Testis (tissue), 3 donors: ENCODE data around the gene UBA1. TPM values are rescaled to one million over a fixed set of nuclear protein-coding genes. Genes with fewer than 3 reads are reported as not detected.

Experiments
- DNase-seq: peaks from one replicate; pipeline ENCODE4 v3.0.0-alpha.2; 2019
- H3K27ac ChIP-seq, 2 donors: fragments of 200-600 bp; sonication (generic); one replicate each; pipeline ENCODE4 v1.5.1; 2019
- H3K27me3 ChIP-seq: fragments of 200-600 bp; sonication (generic); one replicate; pipeline ENCODE4 v1.5.1; 2019
- H3K36me3 ChIP-seq: fragments of 200-600 bp; sonication (generic); one replicate; pipeline ENCODE4 v1.5.1; 2017; ENCODE audit warnings: low read depth; ENCODE audit errors: missing control alignments
- H3K4me1 ChIP-seq: fragments of 200-600 bp; sonication (generic); one replicate; pipeline ENCODE4 v1.5.1; 2019
- H3K4me3 ChIP-seq, 2 donors: fragments of 200-600 bp; sonication (generic); one replicate each; pipeline ENCODE4 v1.5.1; 2017 to 2019
- H3K9me3 ChIP-seq: fragments of 200-600 bp; sonication (generic); one replicate; pipeline ENCODE4 v1.5.1; 2017
- POLR2A ChIP-seq: fragments of 450-650 bp; IDR thresholded peaks from one replicate; pipeline ENCODE4 v1.6.1; 2017; ENCODE audit warnings: antibody characterized with exemption, mild to moderate bottlenecking, moderate library complexity
- WGBS, 2 donors: methylation state at CpG; one replicate each; pipeline ENCODE4 v1.1.5; 2018; 5-methylcytosine and 5-hydroxymethylcytosine counted together
- intact Hi-C: fragments of 100-400 bp; cut with DNase I; formaldehyde crosslinking; loops from one replicate; pipeline ENCODE4 v1.15.1; 2023; ENCODE audit warnings: low total_unique reads
- polyA plus RNA-seq: library from polyadenylated mRNA; stranded (reverse); fragments of 350-450 nt; fragmentation: Illumina TruSeq; extraction: RNeasy Lipid Tissue Mini Kit (QIAGEN cat#74804); gene quantifications from one replicate; pipeline ENCODE4 v1.2.3, GENCODE V29; 2014; ENCODE audit warnings: low read depth, low replicate concordance; ENCODE audit not compliant: insufficient read depth
- total RNA-seq, 2 donors: library from RNA; depleted of rRNA; stranded (reverse); fragments of >200 nt; gene quantifications; one replicate each; pipeline ENCODE4 v1.2.3, GENCODE V29; 2016
- TF ChIP-seq, protein P1 (sequence below), 3 experiments: fragments of 450-650 bp in 2 of 3; fragments of 200-600 bp in 1 of 3; sonication (generic) in 1 of 3; IDR thresholded peaks; one replicate each; pipeline ENCODE4 v1.5.1; 2016 to 2019; ENCODE audit warnings: antibody characterized with exemption in 3 of 3, mild to moderate bottlenecking in 2 of 3, moderate library complexity in 1 of 3

Gene UBA1
- total and polyA plus RNA-seq, 3 donors from 2014 or later = 207 to 338 (median 243) TPM

DNA sequence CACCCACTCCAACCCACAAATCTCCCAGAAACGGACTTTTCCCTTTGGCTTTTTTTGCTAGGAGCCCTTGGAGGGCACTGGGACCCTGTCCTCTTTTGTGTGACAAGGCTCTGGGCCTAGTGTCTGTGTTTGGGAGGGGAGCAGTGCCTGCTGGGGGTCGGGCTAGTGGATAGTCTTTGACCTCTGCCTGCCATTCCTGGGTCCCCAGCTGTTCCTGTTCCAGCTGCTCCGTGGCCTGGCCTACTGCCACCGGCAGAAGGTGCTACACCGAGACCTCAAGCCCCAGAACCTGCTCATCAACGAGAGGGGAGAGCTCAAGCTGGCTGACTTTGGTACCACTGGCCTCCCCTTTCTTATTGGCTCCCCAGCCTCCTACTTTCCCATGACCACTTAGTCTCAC, 32.4 kb downstream of the UBA1 start:
- H3K4me1 ChIP-seq = no peaks in the 10 kb centered on the region
- no peak for DNase-seq
- intact Hi-C loops = no loop called here
- H3K27ac ChIP-seq = no peak overlapping the region
- H3K27me3 ChIP-seq = no peaks in the 10 kb centered on the region
- H3K36me3 ChIP-seq = no peaks in the 10 kb centered on the region
- H3K9me3 ChIP-seq = no peaks in the 10 kb centered on the region
- WGBS, 2 donors = 81% methylated on average over 6 of the region's 6 CpGs; no CpG with 5 or more reads in 1 of the 2 donors
- no peak overlapping the region for H3K4me3 ChIP-seq
- TF ChIP-seq POLR2A = no peak
- TF ChIP-seq, protein P1, sequence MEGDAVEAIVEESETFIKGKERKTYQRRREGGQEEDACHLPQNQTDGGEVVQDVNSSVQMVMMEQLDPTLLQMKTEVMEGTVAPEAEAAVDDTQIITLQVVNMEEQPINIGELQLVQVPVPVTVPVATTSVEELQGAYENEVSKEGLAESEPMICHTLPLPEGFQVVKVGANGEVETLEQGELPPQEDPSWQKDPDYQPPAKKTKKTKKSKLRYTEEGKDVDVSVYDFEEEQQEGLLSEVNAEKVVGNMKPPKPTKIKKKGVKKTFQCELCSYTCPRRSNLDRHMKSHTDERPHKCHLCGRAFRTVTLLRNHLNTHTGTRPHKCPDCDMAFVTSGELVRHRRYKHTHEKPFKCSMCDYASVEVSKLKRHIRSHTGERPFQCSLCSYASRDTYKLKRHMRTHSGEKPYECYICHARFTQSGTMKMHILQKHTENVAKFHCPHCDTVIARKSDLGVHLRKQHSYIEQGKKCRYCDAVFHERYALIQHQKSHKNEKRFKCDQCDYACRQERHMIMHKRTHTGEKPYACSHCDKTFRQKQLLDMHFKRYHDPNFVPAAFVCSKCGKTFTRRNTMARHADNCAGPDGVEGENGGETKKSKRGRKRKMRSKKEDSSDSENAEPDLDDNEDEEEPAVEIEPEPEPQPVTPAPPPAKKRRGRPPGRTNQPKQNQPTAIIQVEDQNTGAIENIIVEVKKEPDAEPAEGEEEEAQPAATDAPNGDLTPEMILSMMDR (IDR thresholded peaks at IDR 0.05) = no peak

DNA sequence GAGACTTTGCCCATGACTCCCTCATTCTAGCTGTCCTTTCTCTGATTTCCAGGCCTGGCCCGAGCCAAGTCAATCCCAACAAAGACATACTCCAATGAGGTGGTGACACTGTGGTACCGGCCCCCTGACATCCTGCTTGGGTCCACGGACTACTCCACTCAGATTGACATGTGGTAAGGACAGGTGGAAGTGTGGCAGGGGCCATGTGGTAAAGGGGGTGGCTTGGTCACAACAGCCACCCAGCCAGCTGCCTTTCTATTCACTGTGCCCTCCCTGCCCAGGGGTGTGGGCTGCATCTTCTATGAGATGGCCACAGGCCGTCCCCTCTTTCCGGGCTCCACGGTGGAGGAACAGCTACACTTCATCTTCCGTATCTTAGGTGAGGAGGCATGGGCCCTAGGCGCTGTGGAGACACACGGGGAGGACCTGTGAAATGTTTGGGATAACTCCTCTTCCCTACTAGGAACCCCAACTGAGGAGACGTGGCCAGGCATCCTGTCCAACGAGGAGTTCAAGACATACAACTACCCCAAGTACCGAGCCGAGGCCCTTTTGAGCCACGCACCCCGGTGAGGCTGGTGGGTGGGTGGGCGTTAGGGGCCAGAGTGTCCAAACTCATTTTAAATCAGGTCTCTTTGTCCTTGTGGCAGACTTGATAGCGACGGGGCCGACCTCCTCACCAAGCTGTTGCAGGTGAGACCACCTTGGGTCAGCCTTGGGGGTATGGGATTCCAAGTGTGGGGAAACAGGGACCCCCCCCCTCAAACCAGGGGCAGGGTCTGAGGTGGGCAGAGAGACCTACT, 33.1 kb downstream of the UBA1 start:
- Histone ChIP-seq H3K27me3 (no peaks in the 10 kb centered on the region), H3K4me1 (no peaks in the 10 kb centered on the region), H3K36me3 (no peaks in the 10 kb centered on the region), H3K9me3 (no peaks in the 10 kb centered on the region), H3K4me3 (no peak overlapping the region), H3K27ac (no peak overlapping the region)
- 86 to 96% methylated on average over 5 to 12 of the region's 19 CpGs for WGBS, 2 donors
- TF ChIP-seq POLR2A = no peak
- TF ChIP-seq, protein P1 (IDR thresholded peaks at IDR 0.05) = no peak
- intact Hi-C loops = no loop called here
- DNase-seq = no peak

DNA sequence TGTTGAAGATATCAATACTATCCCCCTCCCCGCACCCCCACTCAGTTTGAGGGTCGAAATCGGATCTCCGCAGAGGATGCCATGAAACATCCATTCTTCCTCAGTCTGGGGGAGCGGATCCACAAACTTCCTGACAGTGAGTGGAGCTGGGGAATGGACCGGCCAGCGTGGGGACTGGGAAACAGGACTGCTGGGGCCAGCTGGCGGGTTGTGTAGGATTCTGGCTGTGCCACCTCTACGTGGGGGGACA, 33.6 kb downstream of the UBA1 start:
- no peak for TF ChIP-seq POLR2A
- TF ChIP-seq, protein P1 (IDR thresholded peaks at IDR 0.05) = no peak
- Histone ChIP-seq H3K27me3 (no peaks in the 10 kb centered on the region), H3K4me1 (peaks cover under 1% of the 10 kb centered on the region), H3K4me3 (no peak overlapping the region), H3K9me3 (no peaks in the 10 kb centered on the region), H3K27ac (no peak overlapping the region), H3K36me3 (no peaks in the 10 kb centered on the region)
- DNase-seq = no peak
- intact Hi-C loops = no loop called here
- 62 to 81% methylated on average over 4 to 9 of the region's 9 CpGs for WGBS, 2 donors

DNA sequence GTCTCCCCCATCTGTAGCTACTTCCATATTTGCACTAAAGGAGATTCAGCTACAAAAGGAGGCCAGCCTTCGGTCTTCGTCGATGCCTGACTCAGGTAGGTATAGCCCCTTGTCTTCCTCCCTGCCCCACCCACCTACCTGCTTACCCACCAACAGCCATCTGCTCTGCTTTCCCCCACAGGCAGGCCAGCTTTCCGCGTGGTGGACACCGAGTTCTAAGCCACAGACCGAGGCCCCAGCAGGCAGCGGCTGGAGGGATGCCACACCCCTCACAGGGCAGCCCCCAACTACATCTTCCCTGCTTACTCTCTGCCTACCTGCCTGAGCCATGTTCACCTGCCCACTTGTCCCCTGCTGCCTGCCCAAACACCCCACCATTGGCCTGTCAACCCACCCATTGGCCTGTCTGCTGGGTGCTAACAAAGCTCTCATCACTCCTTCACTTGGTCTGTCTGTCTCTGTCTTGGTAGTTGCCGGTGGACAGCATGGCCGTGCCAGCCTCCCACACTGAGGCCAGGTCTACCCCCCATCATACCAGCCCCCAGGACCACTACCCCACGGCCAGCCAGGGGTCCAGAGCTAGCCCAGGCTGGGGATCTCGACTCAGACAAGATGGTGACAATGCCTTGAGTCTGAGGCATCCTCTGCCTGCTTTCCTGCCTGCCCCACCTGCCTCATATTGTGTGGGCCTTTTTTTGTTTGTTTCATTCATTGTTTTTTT, 35.1 kb downstream of the UBA1 start:
- DNase-seq = no peak
- H3K36me3 ChIP-seq = no peaks in the 10 kb centered on the region

More for the DNA sequence above, 35.1 kb downstream of the UBA1 start:
- WGBS, 2 donors = 90 to 92% methylated on average over 7 to 12 of the region's 12 CpGs
- Histone ChIP-seq H3K27me3 (no peaks in the 10 kb centered on the region), H3K4me3 (no peak overlapping the region), H3K27ac (no peak overlapping the region), H3K9me3 (no peaks in the 10 kb centered on the region), H3K4me1 (peaks cover 3% of the 10 kb centered on the region)
- intact Hi-C loops = no loop called here
- TF ChIP-seq, protein P1 (IDR thresholded peaks at IDR 0.05) = no peak
- TF ChIP-seq POLR2A = no peak
